Measurements from ENCODE around the gene SOX11. TPM values are rescaled to one million over a fixed set of nuclear protein-coding genes. Genes with fewer than 3 reads are reported as not detected.

Gene SOX11
- total RNA-seq, 6 experiments from 2014 or later: not detected

GRCh38 chr2:5710615-5711014 is 18.4 kb downstream of the SOX11 start:
- Histone ChIP-seq H3K4me3 (no peak overlapping the region), H3K27me3 (no peaks in the 10 kb centered on the region), H3K36me3 (no peaks in the 10 kb centered on the region), H3K9me3 (no peaks in the 10 kb centered on the region), H3K27ac (no peak overlapping the region), H3K4me1 (no peaks in the 10 kb centered on the region)
- WGBS (ENCODE audit: insufficient coverage, low coverage, low lambda C conversion rate, missing lambda C conversion rate): 20% methylated on average over 5 of the region's 6 CpGs
- no peak for TF ChIP-seq POLR2A (IDR thresholded peaks at IDR 0.05)
- TF ChIP-seq CTCF (IDR thresholded peaks at IDR 0.05): no peak
- DNase-seq (no peak), ATAC-seq (no peak)
- intact Hi-C loops (cut with DNase I): no loop called here

- 31% methylated on average over 2 of the region's 2 CpGs for WGBS (ENCODE audit: insufficient coverage, low coverage, low lambda C conversion rate, missing lambda C conversion rate)
- intact Hi-C loops (cut with DNase I): no loop called here
- no peak for ATAC-seq
- Histone ChIP-seq H3K36me3 (no peaks in the 10 kb centered on the region), H3K4me1 (no peaks in the 10 kb centered on the region), H3K27me3 (peaks cover 0 to 3% of the 10 kb centered on the region in 2 donors), H3K27ac (no peak overlapping the region), H3K4me3 (no peak overlapping the region), H3K9me3 (no peaks in the 10 kb centered on the region)
- no peak for TF ChIP-seq CTCF (IDR thresholded peaks at IDR 0.05)
- TF ChIP-seq POLR2A (IDR thresholded peaks at IDR 0.05): no peak
- DNase-seq: no peak
Measured at GRCh38 chr2:5713101-5713500, 20.9 kb downstream of the SOX11 start.

GRCh38 chr2:5719629-5720334 is 27.6 kb downstream of the SOX11 start:
- Histone ChIP-seq H3K27ac (no peak overlapping the region), H3K4me3 (no peak overlapping the region), H3K9me3 (no peaks in the 10 kb centered on the region), H3K36me3 (no peaks in the 10 kb centered on the region), H3K4me1 (no peaks in the 10 kb centered on the region), H3K27me3 (peaks cover 0 to 3% of the 10 kb centered on the region in 2 donors)
- WGBS (ENCODE audit: insufficient coverage, low coverage, low lambda C conversion rate, missing lambda C conversion rate): 43% methylated on average over 4 of the region's 4 CpGs
- ATAC-seq (no peak), DNase-seq (no peak)
- intact Hi-C loops (cut with DNase I): no loop called here
- TF ChIP-seq CTCF (IDR thresholded peaks at IDR 0.05) (no peak), POLR2A (IDR thresholded peaks at IDR 0.05) (no peak)

- Histone ChIP-seq H3K4me3 (no peak overlapping the region), H3K9me3 (no peaks in the 10 kb centered on the region), H3K36me3 (no peaks in the 10 kb centered on the region), H3K27me3 (peaks cover 0 to 3% of the 10 kb centered on the region in 2 donors), H3K4me1 (no peaks in the 10 kb centered on the region), H3K27ac (no peak overlapping the region)
- TF ChIP-seq POLR2A (IDR thresholded peaks at IDR 0.05) (no peak), CTCF (IDR thresholded peaks at IDR 0.05) (no peak)
- 57% methylated on average over 5 of the region's 7 CpGs for WGBS (ENCODE audit: insufficient coverage, low coverage, low lambda C conversion rate, missing lambda C conversion rate)
- ATAC-seq (no peak), DNase-seq (no peak)
- intact Hi-C loops (cut with DNase I): no loop called here
Measured at GRCh38 chr2:5720426-5720825, 28.2 kb downstream of the SOX11 start.

Data from right lobe of liver (tissue), 6 donors.